HG03575 (cell line): Measurements from ENCODE around the gene FAM161A.
A peak's percentile ranks its signal among the peaks of the same experiment; 100 is the strongest.

Experiments used
- ATAC-seq: cut with Tn5 transposase; IDR thresholded peaks from one replicate; pipeline ENCODE4 v1.9.1; 2021; ENCODE audit not compliant: unreplicated experiment, insufficient number of reproducible peaks, low FRiP score; ENCODE audit errors: extremely low read depth

Gene FAM161A

GRCh38 chr2:61793389-61793836 lies 60.4 kb downstream of the FAM161A start:
- ATAC-seq, result no peak

- ATAC-seq, result no peak
Measured at GRCh38 chr2:61792355-61792890, 61.4 kb downstream of the FAM161A start.

GRCh38 chr2:61789807-61790602 lies 63.9 kb downstream of the FAM161A start:
- ATAC-seq, result no peak

GRCh38 chr2:61787941-61788563 lies 65.8 kb downstream of the FAM161A start:
- no peak for ATAC-seq

- no peak for ATAC-seq
Measured at GRCh38 chr2:61786876-61787275, 67.0 kb downstream of the FAM161A start.

- no peak for ATAC-seq
Measured at GRCh38 chr2:61785583-61785982, 68.3 kb downstream of the FAM161A start.

GRCh38 chr2:61784643-61785042 lies 69.2 kb downstream of the FAM161A start:
- ATAC-seq, result no peak

GRCh38 chr2:61775956-61776570 lies 77.8 kb downstream of the FAM161A start:
- peak; percentile 62 for ATAC-seq
